ENCODE measurements around the gene ZMIZ2. TPM values are rescaled to one million over a fixed set of nuclear protein-coding genes. Genes with fewer than 3 reads are reported as not detected.

ZMIZ2 gene
- total and polyA plus RNA-seq, 9 of the 15 experiments (the other 6 are each of a cell fraction or from before 2014, with no cell fraction given), result 0.13 to 40.3 (median 4.9) TPM

GRCh38 chr7:44797329-44798258, 48.9 kb downstream of the ZMIZ2 start (continued):
- no peak for TF ChIP-seq NR2C1 (IDR thresholded peaks at IDR 0.05)
- TF ChIP-seq NR2C1 (tag; IDR thresholded peaks at IDR 0.05), result no peak
- TF ChIP-seq ETS1 (conservative IDR thresholded peaks at IDR 0.05; ENCODE audit: control insufficient read depth, low read depth, low read length), result no peak
- TF ChIP-seq SNIP1 (IDR thresholded peaks at IDR 0.05; ENCODE audit: low read depth), result no peak
- TF ChIP-seq ASH1L (IDR thresholded peaks at IDR 0.05; ENCODE audit: borderline replicate concordance, low read depth, partially characterized antibody), result no peak
- no peak for TF ChIP-seq ZNF764 (CRISPR knock-in tag; IDR thresholded peaks at IDR 0.05; ENCODE audit: low read depth)
- no peak for TF ChIP-seq DLX4 (CRISPR knock-in tag; IDR thresholded peaks at IDR 0.05)
- TF ChIP-seq NFYB (IDR thresholded peaks at IDR 0.05; ENCODE audit: extremely low read depth, insufficient read length), result no peak
- TF ChIP-seq ZNF717 (CRISPR knock-in tag; IDR thresholded peaks at IDR 0.05), result no peak
- TF ChIP-seq MIER1 (IDR thresholded peaks at IDR 0.05; ENCODE audit: low read depth), result no peak
- peak; percentile 49; the same call in 1 of the 2 replicates for TF ChIP-seq EGR1 (conservative IDR thresholded peaks at IDR 0.05)
- TF ChIP-seq HEY1 (CRISPR knock-in tag; IDR thresholded peaks at IDR 0.05; ENCODE audit: borderline replicate concordance), result no peak
- no peak for TF ChIP-seq TAL1 (IDR thresholded peaks at IDR 0.05)
- TF ChIP-seq ZFX (CRISPR knock-in tag; IDR thresholded peaks at IDR 0.05), result peak; percentile 86
- no peak for TF ChIP-seq CBX2 (IDR thresholded peaks at IDR 0.05; ENCODE audit: insufficient read depth, low read length, poor library complexity, severe bottlenecking)
- no peak for TF ChIP-seq POLR3G (IDR thresholded peaks at IDR 0.05; ENCODE audit: extremely low read depth, insufficient read length, insufficient replicate concordance)
- TF ChIP-seq ZNF280A (IDR thresholded peaks at IDR 0.05; ENCODE audit: low read depth, partially characterized antibody), result no peak
- 0 out of 2 replicates have a peak, but pooled peaks have one; percentile 5 for TF ChIP-seq HES1 (IDR thresholded peaks at IDR 0.05; ENCODE audit: low read depth)
- no peak for TF ChIP-seq CHD2 (IDR thresholded peaks at IDR 0.05; ENCODE audit: low read depth, low read length)
- no peak for TF ChIP-seq TEAD2 (tag; IDR thresholded peaks at IDR 0.05)
- no peak for TF ChIP-seq E2F3 (CRISPR knock-in tag; IDR thresholded peaks at IDR 0.05)
- TF ChIP-seq EWSR1 (IDR thresholded peaks at IDR 0.05; ENCODE audit: borderline replicate concordance, low read depth, partially characterized antibody), result peak; percentile 82
- TF ChIP-seq LCOR (CRISPR knock-in tag; IDR thresholded peaks at IDR 0.05), result peak; percentile 81; the same call in 1 of the 2 replicates
- no peak for TF ChIP-seq RNF2 (IDR thresholded peaks at IDR 0.05)
- TF ChIP-seq CBFA2T2 (conservative IDR thresholded peaks at IDR 0.05), result no peak
- TF ChIP-seq COPS2 (conservative IDR thresholded peaks at IDR 0.05), result no peak
